Central memory CD8-positive, alpha-beta T cell (primary cell): ENCODE results near the gene MT2A.

Experiments used
- ATAC-seq: fragments of 150-1000 bp; cut with Tn5 transposase; replicated peaks from 2 replicates; pipeline ENCODE4 v1.10.0; 2022; ENCODE audit warnings: mild to moderate bottlenecking, moderate FRiP score, moderate number of reproducible peaks; ENCODE audit not compliant: poor library complexity, severe bottlenecking; ENCODE audit errors: extremely low read depth
- DNase-seq, 2 donors: peaks; one replicate each; pipeline ENCODE4 v3.0.0; 2021; ENCODE audit warnings: low spot score in 2 of 2
- H3K27ac Mint-ChIP-seq: one replicate; pipeline ENCODE4 v1.8.0; 2022; ENCODE audit warnings: low read depth, mild to moderate bottlenecking, moderate library complexity, mixed read lengths
- H3K27me3 Mint-ChIP-seq: one replicate; pipeline ENCODE4 v1.8.0; 2022; ENCODE audit warnings: mixed read lengths
- H3K36me3 Mint-ChIP-seq: one replicate; pipeline ENCODE4 v1.8.0; 2022; ENCODE audit warnings: mild to moderate bottlenecking, moderate library complexity, mixed read lengths; ENCODE audit not compliant: insufficient read depth
- H3K4me1 Mint-ChIP-seq: one replicate; pipeline ENCODE4 v1.8.0; 2022; ENCODE audit warnings: mixed read lengths
- H3K4me3 Mint-ChIP-seq: one replicate; pipeline ENCODE4 v1.8.0; 2022; ENCODE audit warnings: mild to moderate bottlenecking, moderate library complexity, mixed read lengths
- H3K9me3 Mint-ChIP-seq: one replicate; pipeline ENCODE4 v1.8.0; 2022; ENCODE audit warnings: mixed read lengths

The MT2A gene

GRCh38 chr16:56652600-56652999 lies 44.2 kb downstream of the MT2A start:
- no peaks in the 10 kb centered on the region for H3K36me3 Mint-ChIP-seq
- H3K27me3 Mint-ChIP-seq, result no peaks in the 10 kb centered on the region
- ATAC-seq (no peak), DNase-seq (no peak)
- no peaks in the 10 kb centered on the region for H3K4me1 Mint-ChIP-seq
- no peaks in the 10 kb centered on the region for H3K9me3 Mint-ChIP-seq
- no peak overlapping the region for H3K27ac Mint-ChIP-seq
- no peak overlapping the region for H3K4me3 Mint-ChIP-seq

GRCh38 chr16:56653218-56653617 lies 44.8 kb downstream of the MT2A start:
- Mint-ChIP-seq H3K9me3 (no peaks in the 10 kb centered on the region), H3K4me1 (peaks cover 5% of the 10 kb centered on the region), H3K27ac (no peak overlapping the region), H3K36me3 (no peaks in the 10 kb centered on the region), H3K4me3 (no peak overlapping the region), H3K27me3 (no peaks in the 10 kb centered on the region)
- ATAC-seq, result no peak
- no peak for DNase-seq

- Mint-ChIP-seq H3K36me3 (peaks cover 3% of the 10 kb centered on the region), H3K27ac (peak within 1 kb of the TSS; percentile 95), H3K4me1 (peaks cover 29% of the 10 kb centered on the region), H3K9me3 (no peaks in the 10 kb centered on the region), H3K27me3 (no peaks in the 10 kb centered on the region), H3K4me3 (peak within 1 kb of the TSS; percentile 91)
- DNase-seq (peak; percentile 33 to 38), ATAC-seq (peak; percentile 68)
Observed at GRCh38 chr16:56657555-56658326, 49.4 kb downstream of the MT2A start, which contains the start of gene MT1F. MT1F (plus strand) TSS chr16:56657959; CDS start chr16:56658059, 100 bp downstream.

- peak overlapping the region; percentile 95 for H3K27ac Mint-ChIP-seq
- peaks cover 3% of the 10 kb centered on the region for H3K36me3 Mint-ChIP-seq
- ATAC-seq, result no peak
- no peaks in the 10 kb centered on the region for H3K9me3 Mint-ChIP-seq
- H3K4me3 Mint-ChIP-seq, result peak overlapping the region; percentile 91
- peaks cover 34% of the 10 kb centered on the region for H3K4me1 Mint-ChIP-seq
- H3K27me3 Mint-ChIP-seq, result no peaks in the 10 kb centered on the region
- DNase-seq, result no peak
Observed at GRCh38 chr16:56658327-56658875, 50.0 kb downstream of the MT2A start.
